ENCODE measurements around the gene KDM4C.

DNA sequence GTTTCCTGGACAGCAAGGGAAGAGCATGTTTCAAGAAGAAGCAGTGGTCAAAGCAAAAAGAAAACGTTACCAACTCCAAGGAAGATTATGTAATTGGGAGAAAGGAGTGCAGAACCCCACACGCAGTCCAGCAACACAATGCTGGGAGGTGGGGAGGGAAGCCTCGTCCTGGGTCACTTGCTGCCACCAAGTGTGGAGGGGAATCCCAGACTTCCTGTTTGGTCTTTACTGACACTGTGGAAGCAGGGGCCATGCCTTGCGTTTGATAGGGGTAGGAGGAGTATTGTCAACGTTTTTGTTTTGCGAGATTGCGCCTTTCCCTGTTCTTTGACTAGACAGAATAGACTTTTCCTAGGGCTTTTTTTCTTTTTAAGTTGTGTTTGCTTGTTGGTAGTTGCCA lies 421.0 kb downstream of the KDM4C start:
- TF ChIP-seq, protein P1, sequence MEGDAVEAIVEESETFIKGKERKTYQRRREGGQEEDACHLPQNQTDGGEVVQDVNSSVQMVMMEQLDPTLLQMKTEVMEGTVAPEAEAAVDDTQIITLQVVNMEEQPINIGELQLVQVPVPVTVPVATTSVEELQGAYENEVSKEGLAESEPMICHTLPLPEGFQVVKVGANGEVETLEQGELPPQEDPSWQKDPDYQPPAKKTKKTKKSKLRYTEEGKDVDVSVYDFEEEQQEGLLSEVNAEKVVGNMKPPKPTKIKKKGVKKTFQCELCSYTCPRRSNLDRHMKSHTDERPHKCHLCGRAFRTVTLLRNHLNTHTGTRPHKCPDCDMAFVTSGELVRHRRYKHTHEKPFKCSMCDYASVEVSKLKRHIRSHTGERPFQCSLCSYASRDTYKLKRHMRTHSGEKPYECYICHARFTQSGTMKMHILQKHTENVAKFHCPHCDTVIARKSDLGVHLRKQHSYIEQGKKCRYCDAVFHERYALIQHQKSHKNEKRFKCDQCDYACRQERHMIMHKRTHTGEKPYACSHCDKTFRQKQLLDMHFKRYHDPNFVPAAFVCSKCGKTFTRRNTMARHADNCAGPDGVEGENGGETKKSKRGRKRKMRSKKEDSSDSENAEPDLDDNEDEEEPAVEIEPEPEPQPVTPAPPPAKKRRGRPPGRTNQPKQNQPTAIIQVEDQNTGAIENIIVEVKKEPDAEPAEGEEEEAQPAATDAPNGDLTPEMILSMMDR (IDR thresholded peaks at IDR 0.05 in 8 of 11, conservative IDR thresholded peaks at IDR 0.05 in 3 of 11): no peak
- TF ChIP-seq POLR2A (IDR thresholded peaks at IDR 0.05): no peak
